Measurements from ENCODE around the gene HOMER2.
"Not testable (repeated sequence)": the region's sequence is repeated elsewhere in the genome, so short reads cannot be mapped to it uniquely, and the experiment has no call there.

The HOMER2 gene

DNA sequence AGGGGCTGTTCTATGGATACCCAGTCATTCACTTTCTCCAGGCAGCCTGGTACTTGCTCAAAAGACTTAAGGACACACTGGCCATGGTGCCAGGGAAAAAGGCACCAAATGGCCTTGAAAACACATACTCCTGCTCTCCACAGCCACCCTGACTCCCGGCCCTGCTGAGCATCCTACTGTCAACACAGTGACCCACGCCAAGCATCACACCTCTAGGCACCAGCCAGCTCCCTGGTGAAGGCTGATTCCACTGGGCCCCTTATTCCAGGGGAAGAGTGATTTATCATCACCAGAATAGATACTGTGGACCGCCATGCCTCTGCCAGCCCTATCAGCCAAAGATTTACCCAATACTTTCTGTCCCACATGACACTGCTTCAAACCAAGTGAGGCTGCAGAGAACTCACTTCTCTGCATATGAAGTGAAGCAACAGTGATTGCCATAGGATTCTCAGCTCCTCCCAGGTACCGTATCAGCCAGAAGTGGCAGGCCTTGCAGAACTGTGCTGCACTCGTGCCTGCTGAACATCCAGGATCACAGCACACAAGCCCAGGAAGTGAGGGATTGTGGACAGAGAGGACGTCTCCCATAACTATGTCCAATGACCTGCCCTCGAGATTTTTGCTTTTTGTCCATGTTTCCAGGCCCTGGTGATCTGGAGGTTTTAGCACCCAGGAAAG, 79.4 kb downstream of the HOMER2 start:
- Mint-ChIP-seq H3K4me1 (no peaks in the 10 kb centered on the region), H3K4me3 (no peak overlapping the region), H3K27ac (peak overlapping the region in 1 of 2 donors; percentile 44), H3K9me3 (no peaks in the 10 kb centered on the region), H3K27me3 (no peaks in the 10 kb centered on the region)
- no peak for ATAC-seq
- DNase-seq = no peak

GRCh38 chr15:82871832-82872484, 80.6 kb downstream of the HOMER2 start:
- DNase-seq (no peak), ATAC-seq (no peak)
- no peaks in the 10 kb centered on the region for H3K27me3 Mint-ChIP-seq
- no peaks in the 10 kb centered on the region for H3K9me3 Mint-ChIP-seq
- no peak overlapping the region for H3K4me3 Mint-ChIP-seq
- no peaks in the 10 kb centered on the region for H3K4me1 Mint-ChIP-seq
- no peak overlapping the region for H3K27ac Mint-ChIP-seq

GRCh38 chr15:82871358-82871757, 81.2 kb downstream of the HOMER2 start:
- Mint-ChIP-seq H3K27ac (no peak overlapping the region), H3K27me3 (no peaks in the 10 kb centered on the region)

GRCh38 chr15:82870727-82871320, 81.7 kb downstream of the HOMER2 start:
- Mint-ChIP-seq H3K9me3 (no peaks in the 10 kb centered on the region), H3K4me1 (no peaks in the 10 kb centered on the region), H3K4me3 (no peak overlapping the region), H3K27me3 (no peaks in the 10 kb centered on the region), H3K27ac (no peak overlapping the region)
- ATAC-seq = no peak
- no peak for DNase-seq

More at GRCh38 chr15:82871358-82871757, 81.2 kb downstream of the HOMER2 start:
- DNase-seq (no peak), ATAC-seq (no peak)
- no peak overlapping the region for H3K4me3 Mint-ChIP-seq
- no peaks in the 10 kb centered on the region for H3K9me3 Mint-ChIP-seq
- no peaks in the 10 kb centered on the region for H3K4me1 Mint-ChIP-seq

- not testable (repeated sequence) for H3K27me3 Mint-ChIP-seq, H3K4me1 Mint-ChIP-seq, H3K4me3 Mint-ChIP-seq, H3K9me3 Mint-ChIP-seq, DNase-seq, ATAC-seq
- H3K27ac Mint-ChIP-seq = peak overlapping the region; percentile 15 to 55
Measured at GRCh38 chr15:82865981-82866380, 86.5 kb downstream of the HOMER2 start.

DNA sequence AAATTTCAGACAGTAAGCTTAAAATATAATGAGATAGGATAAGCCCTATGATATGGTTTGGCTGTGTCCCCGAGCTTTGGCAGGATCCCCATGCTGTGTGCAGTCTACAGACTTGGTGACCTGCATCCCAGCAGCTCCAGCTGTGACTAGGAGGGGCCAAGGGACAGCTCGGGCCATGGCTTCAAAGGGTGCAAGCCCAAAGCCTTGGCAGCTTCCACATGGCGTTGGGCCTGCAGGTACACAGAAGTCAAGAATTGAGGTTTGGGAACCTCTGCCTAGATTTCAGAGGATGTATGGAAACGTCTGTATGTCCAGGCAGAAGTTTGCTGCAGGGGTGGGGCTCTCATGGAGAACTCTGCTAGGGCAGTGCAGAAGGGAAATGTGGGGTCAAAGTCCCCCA, 86.9 kb downstream of the HOMER2 start:
- peak overlapping the region in 1 of 2 donors; percentile 15 for H3K27ac Mint-ChIP-seq

DNA sequence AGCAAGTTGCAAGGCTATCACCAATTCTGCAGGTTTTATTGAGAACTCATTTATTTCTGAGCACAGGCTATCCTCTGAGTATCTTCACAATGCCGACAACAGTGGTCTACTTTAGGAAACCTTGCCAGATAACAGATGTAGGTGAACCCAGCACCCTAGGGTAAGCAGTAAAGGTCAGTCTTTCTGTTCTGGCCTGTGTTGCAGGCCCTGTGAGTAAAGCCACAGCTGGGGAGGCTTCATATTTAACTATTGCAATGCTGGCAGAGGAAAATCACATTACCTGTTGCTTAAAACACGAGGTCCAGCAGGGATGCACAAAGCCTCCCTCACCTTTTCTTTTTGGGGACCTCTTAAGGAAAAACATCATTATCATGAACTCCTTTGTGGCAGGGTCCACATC, 87.6 kb downstream of the HOMER2 start:
- ATAC-seq = no peak
- H3K27me3 Mint-ChIP-seq = no peaks in the 10 kb centered on the region

More for the DNA sequence above, 86.9 kb downstream of the HOMER2 start:
- not testable (repeated sequence) for H3K4me3 Mint-ChIP-seq, H3K4me1 Mint-ChIP-seq, DNase-seq, H3K9me3 Mint-ChIP-seq, H3K27me3 Mint-ChIP-seq, ATAC-seq

GRCh38 chr15:82862886-82863285, 89.6 kb downstream of the HOMER2 start:
- Mint-ChIP-seq H3K9me3 (no peaks in the 10 kb centered on the region), H3K4me1 (peaks cover 6% of the 10 kb centered on the region), H3K4me3 (no peak overlapping the region), H3K27ac (peak overlapping the region in 1 of 2 donors; percentile 91), H3K27me3 (no peaks in the 10 kb centered on the region)
- ATAC-seq (no peak), DNase-seq (no peak)

More for the DNA sequence above, 87.6 kb downstream of the HOMER2 start:
- no peak for DNase-seq
- no peaks in the 10 kb centered on the region for H3K9me3 Mint-ChIP-seq
- peaks cover 6% of the 10 kb centered on the region for H3K4me1 Mint-ChIP-seq
- no peak overlapping the region for H3K27ac Mint-ChIP-seq
- H3K4me3 Mint-ChIP-seq = no peak overlapping the region

DNA sequence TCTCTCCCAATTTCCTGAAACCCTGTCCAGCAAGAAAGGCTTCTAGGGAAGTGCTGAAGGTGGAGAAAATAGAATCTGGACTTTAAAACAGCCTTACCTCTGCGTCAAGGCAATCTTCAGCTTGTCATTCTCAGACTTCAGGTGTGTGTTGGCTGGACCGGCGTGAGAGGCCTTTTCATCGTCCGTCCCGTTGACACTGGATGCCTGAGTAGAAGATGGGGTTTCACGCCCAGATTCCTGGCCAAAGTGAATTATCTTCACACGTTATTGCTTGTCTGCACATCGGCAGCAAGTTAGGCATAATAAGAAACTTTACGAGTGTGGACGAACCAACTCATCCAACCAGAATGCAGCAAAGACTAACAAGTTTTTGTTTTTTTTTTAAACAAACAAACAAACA, 93.6 kb downstream of the HOMER2 start:
- ATAC-seq (no peak), DNase-seq (no peak)
- Mint-ChIP-seq H3K4me1 (peaks cover 13% of the 10 kb centered on the region), H3K9me3 (no peaks in the 10 kb centered on the region), H3K4me3 (no peak overlapping the region), H3K27me3 (no peaks in the 10 kb centered on the region), H3K27ac (no peak overlapping the region)

DNA sequence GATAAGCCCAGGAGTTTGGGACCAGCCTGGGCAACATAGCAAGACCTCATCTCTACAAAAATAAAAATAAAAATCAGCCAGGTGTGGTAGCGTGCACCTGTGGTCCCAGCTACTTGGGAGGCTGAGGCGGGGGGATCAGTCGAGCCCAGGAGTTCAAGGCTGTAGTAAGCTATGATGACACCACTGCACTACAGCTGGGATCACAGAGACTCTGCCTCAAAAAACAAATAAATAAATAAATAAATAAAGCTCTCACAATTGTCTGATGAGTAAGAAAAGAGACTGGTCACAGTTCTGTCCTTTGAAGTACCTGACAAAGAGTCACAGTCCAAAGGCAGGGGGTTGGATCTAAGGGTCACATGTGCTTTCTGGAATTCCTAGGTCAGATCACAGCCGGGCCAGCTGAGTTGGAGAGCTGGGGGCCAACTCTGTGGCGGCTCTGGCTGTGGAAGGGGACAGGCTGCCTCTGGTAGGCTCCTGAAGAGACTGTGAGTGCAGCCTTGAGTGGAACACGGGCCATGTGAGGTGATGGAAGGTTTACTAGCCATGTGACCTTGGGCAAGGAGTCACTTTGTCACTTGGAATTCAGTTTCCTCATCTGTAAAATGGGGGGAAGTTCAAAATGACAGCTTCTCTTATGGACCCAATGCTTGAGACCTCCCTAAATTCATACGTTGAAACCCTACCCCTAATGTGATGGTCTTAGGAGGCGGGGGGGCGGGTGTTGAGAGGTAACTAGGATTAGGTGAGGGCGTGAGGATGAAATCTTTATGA, 95.9 kb downstream of the HOMER2 start:
- DNase-seq = no peak
- H3K4me3 Mint-ChIP-seq = no peak overlapping the region
- H3K27me3 Mint-ChIP-seq = no peaks in the 10 kb centered on the region
- H3K4me1 Mint-ChIP-seq = peaks cover 28% of the 10 kb centered on the region
- H3K27ac Mint-ChIP-seq = peak overlapping the region in 1 of 2 donors; percentile 61
- no peaks in the 10 kb centered on the region for H3K9me3 Mint-ChIP-seq
- ATAC-seq = no peak

DNA sequence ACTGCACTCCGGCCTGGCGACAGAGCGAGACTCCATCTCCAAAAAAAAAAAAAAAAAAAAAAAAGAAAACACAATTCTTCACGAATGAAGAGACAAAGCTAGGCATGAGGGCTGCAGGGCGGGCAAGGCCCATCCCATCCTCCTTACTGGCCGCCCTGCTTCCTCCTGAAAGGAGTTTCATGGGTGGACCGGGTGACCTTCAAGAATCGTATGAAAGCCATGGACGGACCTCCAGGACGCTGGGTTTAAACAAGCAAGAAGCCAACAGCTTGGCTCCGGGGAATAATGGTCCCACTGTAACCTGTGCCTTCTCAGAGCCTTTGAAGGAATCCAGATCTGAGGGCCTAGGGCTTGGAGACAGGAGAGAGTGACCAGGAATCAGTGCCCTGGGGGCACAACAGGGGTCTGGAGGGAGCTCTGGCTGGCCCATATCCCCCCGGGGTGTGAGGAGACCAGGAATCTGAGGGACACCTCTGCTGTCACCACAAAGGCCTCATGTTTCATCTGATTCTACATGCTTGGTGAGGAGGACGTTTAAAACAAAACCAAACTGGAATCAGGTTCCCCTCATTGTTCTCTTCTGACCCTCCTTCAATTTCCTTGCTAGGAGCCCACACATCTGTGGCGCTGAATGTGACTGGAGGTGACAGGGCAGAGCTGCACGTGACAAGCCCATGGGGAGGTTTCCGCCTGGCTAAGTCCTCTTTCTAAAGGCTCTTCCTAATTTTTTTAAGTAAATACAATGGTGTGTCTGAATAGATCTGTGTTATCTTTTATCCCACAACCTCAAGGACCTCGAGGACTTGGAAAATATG, 97.0 kb downstream of the HOMER2 start:
- ATAC-seq (no peak), DNase-seq (no peak)
- Mint-ChIP-seq H3K4me1 (peaks cover 23% of the 10 kb centered on the region), H3K4me3 (peak overlapping the region in 1 of 2 donors; percentile 4), H3K9me3 (no peaks in the 10 kb centered on the region), H3K27ac (no peak overlapping the region), H3K27me3 (no peaks in the 10 kb centered on the region)

GRCh38 chr15:82854554-82854953, 98.0 kb downstream of the HOMER2 start:
- DNase-seq (no peak), ATAC-seq (peak; percentile 53)
- Mint-ChIP-seq H3K27me3 (no peaks in the 10 kb centered on the region), H3K4me3 (no peak overlapping the region), H3K27ac (no peak overlapping the region), H3K9me3 (no peaks in the 10 kb centered on the region), H3K4me1 (peaks cover 28% of the 10 kb centered on the region)

DNA sequence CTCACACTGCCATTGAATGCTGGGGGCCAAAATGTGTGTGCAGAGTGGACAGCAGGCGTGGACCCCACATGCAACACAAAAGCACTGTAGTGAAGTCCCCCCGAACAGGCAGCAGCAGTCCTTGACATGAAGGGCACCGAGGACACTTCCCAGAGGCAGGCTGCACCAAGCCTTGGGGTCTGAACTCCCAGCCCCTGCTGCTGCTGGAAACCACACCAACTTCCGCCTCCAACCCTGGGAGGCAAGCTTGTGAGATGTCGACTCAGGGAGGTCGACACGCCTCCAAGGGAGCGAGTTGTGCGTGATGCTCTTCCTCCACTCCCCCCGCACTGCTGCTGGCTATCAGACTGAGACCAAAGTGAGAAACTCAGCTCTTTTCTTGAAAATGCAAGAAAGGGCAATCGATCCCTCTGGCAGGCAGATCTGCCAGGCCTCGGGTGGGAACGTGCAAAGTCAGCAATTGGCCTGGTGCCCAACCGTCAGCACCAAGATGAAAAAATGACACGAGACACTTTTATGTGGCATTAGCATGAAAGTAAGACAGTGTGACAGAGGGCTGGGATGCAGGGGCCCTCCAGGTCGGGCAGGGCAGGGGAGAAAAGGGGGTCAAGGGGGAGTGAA, 99.5 kb downstream of the HOMER2 start:
- no peak for ATAC-seq
- Mint-ChIP-seq H3K27me3 (no peaks in the 10 kb centered on the region), H3K4me1 (peaks cover 32% of the 10 kb centered on the region), H3K4me3 (peak overlapping the region in 1 of 2 donors; percentile 41), H3K9me3 (no peaks in the 10 kb centered on the region), H3K27ac (no peak overlapping the region)
- no peak for DNase-seq

- H3K9me3 Mint-ChIP-seq = no peaks in the 10 kb centered on the region
Measured at GRCh38 chr15:82851981-82852511, 100.5 kb downstream of the HOMER2 start.

More at GRCh38 chr15:82851981-82852511, 100.5 kb downstream of the HOMER2 start:
- no peak overlapping the region for H3K4me3 Mint-ChIP-seq
- H3K4me1 Mint-ChIP-seq = peaks cover 32% of the 10 kb centered on the region
- H3K27ac Mint-ChIP-seq = peak overlapping the region in 1 of 2 donors; percentile 4
- no peaks in the 10 kb centered on the region for H3K27me3 Mint-ChIP-seq
- ATAC-seq (no peak), DNase-seq (no peak)
